K562 (cell line): Measurements from ENCODE around the gene DCXR. TPM values are rescaled to one million over a fixed set of nuclear protein-coding genes. Genes with fewer than 3 reads are reported as not detected.

Experiments
- BRF1 ChIP-seq: IDR thresholded peaks from 3 replicates; pipeline ENCODE4 v1.6.1; 2011; ENCODE audit warnings: borderline replicate concordance, mild to moderate bottlenecking; ENCODE audit not compliant: insufficient read length; ENCODE audit errors: extremely low read depth
- CCNT2 ChIP-seq: IDR thresholded peaks from 2 replicates; pipeline ENCODE4 v1.6.1; 2011; ENCODE audit warnings: borderline replicate concordance, low read depth, mild to moderate bottlenecking, moderate library complexity, mixed read lengths, low read length; ENCODE audit not compliant: insufficient read length; ENCODE audit errors: extremely low read depth
- FIP1L1 ChIP-seq: fragments of 200-400 bp; formaldehyde crosslinking; IDR thresholded peaks from 2 replicates; pipeline ENCODE4 v1.6.1; 2018; ENCODE audit warnings: mild to moderate bottlenecking, low read depth, low read length; ENCODE audit not compliant: poor library complexity, severe bottlenecking
- HLTF ChIP-seq: fragments of 450-650 bp; IDR thresholded peaks from 2 replicates; pipeline ENCODE4 v1.6.1; 2016
- MCM7 ChIP-seq, 2 experiments: fragments of 450-650 bp; IDR thresholded peaks; 2 replicates each; pipeline ENCODE4 v1.6.1; 2016 to 2018
- NRF1 ChIP-seq, 2 experiments: fragments of 450-650 bp; IDR thresholded peaks in 1 of 2; conservative IDR thresholded peaks in 1 of 2; 2 replicates each; pipeline ENCODE4 v1.6.1; 2014; ENCODE audit warnings: mild to moderate bottlenecking in 2 of 2
- RBM14 ChIP-seq: fragments of 200-400 bp; formaldehyde crosslinking; IDR thresholded peaks from 2 replicates; pipeline ENCODE4 v1.6.1; 2018; ENCODE audit warnings: low read depth, mild to moderate bottlenecking, low read length, moderate library complexity, borderline replicate concordance; ENCODE audit not compliant: insufficient read depth
- SAP30 ChIP-seq: fragments of 200-600 bp; sonication (generic); IDR thresholded peaks from 2 replicates; pipeline ENCODE4 v1.6.1; 2012; ENCODE audit warnings: borderline replicate concordance, low read depth, mild to moderate bottlenecking, moderate library complexity, low read length, control low read depth, inconsistent platforms; ENCODE audit not compliant: insufficient read depth, poor library complexity, severe bottlenecking
- SMARCA4 ChIP-seq: fragments of 450-650 bp; IDR thresholded peaks from 2 replicates; pipeline ENCODE4 v1.6.1; 2016
- SUPT5H ChIP-seq: fragments of 450-650 bp; IDR thresholded peaks from 2 replicates; pipeline ENCODE4 v1.6.1; 2016
- ZNF79 ChIP-seq: fragments of 250-450 bp; sonication (Bioruptor Pico); IDR thresholded peaks from 2 replicates; pipeline ENCODE4 v1.4.0; 2020; ENCODE audit warnings: low read depth, mild to moderate bottlenecking, moderate library complexity
- polyA plus RNA-seq, 8 experiments: library from polyadenylated mRNA; depleted of rRNA in 4 of 8; stranded (reverse) in 5 of 8; unstranded in 3 of 8; fragments of >200 nt; fragmentation: Nextera tagmentation in 2 of 8; fragmentation: Illumina TruSeq in 1 of 8; extraction: Ambion mirVana in 2 of 8; extraction: Trizol in 1 of 8; gene quantifications; 2 replicates each; pipeline versions ENCODE4 v1.2.1 to v1.2.3, GENCODE V29; 2011 to 2014; ENCODE audit warnings: inconsistent platforms in 1 of 8, missing spikeins in 1 of 8
- total RNA-seq, 7 experiments: library from RNA; depleted of rRNA in 6 of 7; stranded (reverse); fragments of >200 nt in 6 of 7; fragmentation: Illumina TruSeq in 2 of 7; extraction: Trizol in 2 of 7; gene quantifications; 2 replicates each; pipeline versions ENCODE4 v1.2.1 to v1.2.3, GENCODE V29; 2011 to 2021; ENCODE audit warnings: low replicate concordance in 1 of 7
- TF ChIP-seq, protein P1 (sequence below), 2 experiments: IDR thresholded peaks; 2 replicates each; pipeline ENCODE4 v1.6.1; 2012; ENCODE audit warnings: improper control_type of control experiment in 2 of 2, low read depth in 2 of 2, low read length in 2 of 2, borderline replicate concordance in 1 of 2
- TF ChIP-seq, protein P2 (sequence below): sonication (generic); formaldehyde crosslinking; IDR thresholded peaks from 2 replicates; pipeline ENCODE4 v1.8.1; 2023; ENCODE audit warnings: mild to moderate bottlenecking, missing genetic modification reagents

DCXR gene
- total and polyA plus RNA-seq, 9 of the 15 experiments (the other 6 are each of a cell fraction or from before 2014, with no cell fraction given): 21.3 to 274 (median 156) TPM

DNA sequence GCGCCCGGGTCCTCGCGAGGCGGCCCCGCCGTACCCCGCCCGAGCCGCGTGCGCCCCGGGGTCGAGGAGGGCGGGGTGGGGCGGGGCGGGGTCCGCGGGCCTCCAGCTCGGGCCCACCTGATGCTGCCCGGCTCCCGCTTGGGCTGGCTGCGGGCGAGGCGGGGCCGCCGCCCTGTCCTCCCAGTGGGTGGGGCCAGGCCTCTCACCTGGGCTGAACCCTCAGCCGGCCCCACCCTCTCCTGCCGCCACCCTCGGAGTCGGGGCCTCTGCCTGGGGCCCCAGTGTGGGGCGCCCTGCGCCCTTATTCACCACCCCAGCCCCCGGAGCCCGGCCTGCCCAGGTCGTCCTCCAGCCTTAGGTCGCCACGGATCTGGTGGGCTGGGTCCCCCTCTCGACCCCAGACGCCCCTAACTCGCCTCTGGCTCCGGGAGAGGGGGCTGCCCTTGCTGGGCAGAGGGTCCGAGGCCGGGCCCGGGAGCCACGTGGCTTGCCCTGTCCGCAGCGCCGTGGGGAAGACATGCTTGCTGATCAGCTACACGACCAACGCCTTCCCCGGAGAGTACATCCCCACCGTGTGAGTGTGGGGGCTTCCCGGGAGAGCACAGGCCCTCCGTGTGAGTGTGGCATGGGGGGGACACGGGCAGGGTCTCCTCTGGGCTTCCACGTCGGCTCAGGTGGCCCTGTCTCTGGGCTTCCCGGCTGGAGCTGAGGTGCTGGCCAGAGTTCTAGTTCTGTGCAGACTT is 5.4 kb downstream of the DCXR start (continued):
- TF ChIP-seq, protein P1, sequence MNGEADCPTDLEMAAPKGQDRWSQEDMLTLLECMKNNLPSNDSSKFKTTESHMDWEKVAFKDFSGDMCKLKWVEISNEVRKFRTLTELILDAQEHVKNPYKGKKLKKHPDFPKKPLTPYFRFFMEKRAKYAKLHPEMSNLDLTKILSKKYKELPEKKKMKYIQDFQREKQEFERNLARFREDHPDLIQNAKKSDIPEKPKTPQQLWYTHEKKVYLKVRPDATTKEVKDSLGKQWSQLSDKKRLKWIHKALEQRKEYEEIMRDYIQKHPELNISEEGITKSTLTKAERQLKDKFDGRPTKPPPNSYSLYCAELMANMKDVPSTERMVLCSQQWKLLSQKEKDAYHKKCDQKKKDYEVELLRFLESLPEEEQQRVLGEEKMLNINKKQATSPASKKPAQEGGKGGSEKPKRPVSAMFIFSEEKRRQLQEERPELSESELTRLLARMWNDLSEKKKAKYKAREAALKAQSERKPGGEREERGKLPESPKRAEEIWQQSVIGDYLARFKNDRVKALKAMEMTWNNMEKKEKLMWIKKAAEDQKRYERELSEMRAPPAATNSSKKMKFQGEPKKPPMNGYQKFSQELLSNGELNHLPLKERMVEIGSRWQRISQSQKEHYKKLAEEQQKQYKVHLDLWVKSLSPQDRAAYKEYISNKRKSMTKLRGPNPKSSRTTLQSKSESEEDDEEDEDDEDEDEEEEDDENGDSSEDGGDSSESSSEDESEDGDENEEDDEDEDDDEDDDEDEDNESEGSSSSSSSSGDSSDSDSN (IDR thresholded peaks at IDR 0.05; ENCODE audit: borderline replicate concordance in 1 of 2, low read depth in 2 of 2, low read length in 2 of 2): no peak
- TF ChIP-seq, protein P2, sequence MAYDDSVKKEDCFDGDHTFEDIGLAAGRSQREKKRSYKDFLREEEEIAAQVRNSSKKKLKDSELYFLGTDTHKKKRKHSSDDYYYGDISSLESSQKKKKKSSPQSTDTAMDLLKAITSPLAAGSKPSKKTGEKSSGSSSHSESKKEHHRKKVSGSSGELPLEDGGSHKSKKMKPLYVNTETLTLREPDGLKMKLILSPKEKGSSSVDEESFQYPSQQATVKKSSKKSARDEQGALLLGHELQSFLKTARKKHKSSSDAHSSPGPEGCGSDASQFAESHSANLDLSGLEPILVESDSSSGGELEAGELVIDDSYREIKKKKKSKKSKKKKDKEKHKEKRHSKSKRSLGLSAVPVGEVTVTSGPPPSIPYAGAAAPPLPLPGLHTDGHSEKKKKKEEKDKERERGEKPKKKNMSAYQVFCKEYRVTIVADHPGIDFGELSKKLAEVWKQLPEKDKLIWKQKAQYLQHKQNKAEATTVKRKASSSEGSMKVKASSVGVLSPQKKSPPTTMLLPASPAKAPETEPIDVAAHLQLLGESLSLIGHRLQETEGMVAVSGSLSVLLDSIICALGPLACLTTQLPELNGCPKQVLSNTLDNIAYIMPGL (CRISPR knock-in tag): no peak
- no peak for TF ChIP-seq NRF1 (conservative IDR thresholded peaks at IDR 0.05 in 1 of 2, IDR thresholded peaks at IDR 0.05 in 1 of 2)
- TF ChIP-seq CCNT2: no peak
- peak; percentile 73 for TF ChIP-seq SUPT5H
- TF ChIP-seq RBM14: 0 out of 2 replicates have a peak, but pooled peaks have one; percentile 72
- peak; percentile 68 for TF ChIP-seq SAP30
- TF ChIP-seq FIP1L1: peak; percentile 89
- TF ChIP-seq ZNF79: no peak
- TF ChIP-seq BRF1: no peak
- TF ChIP-seq MCM7 (IDR thresholded peaks at IDR 0.05): no peak
- TF ChIP-seq HLTF: 0 out of 2 replicates have a peak, but pooled peaks have one; percentile 27
- TF ChIP-seq SMARCA4: 0 out of 2 replicates have a peak, but pooled peaks have one; percentile 18
